Measurements from ENCODE around the gene ATP6V1B1. TPM values are rescaled to one million over a fixed set of nuclear protein-coding genes. Genes with fewer than 3 reads are reported as not detected.

Gene ATP6V1B1
- total and polyA plus RNA-seq, 2 experiments from 2014 or later, result not detected

- H3K9me2 ChIP-seq (ENCODE audit: insufficient read depth), result no peaks in the 10 kb centered on the region
- H3K36me3 Mint-ChIP-seq (ENCODE audit: low read depth), result peaks cover 22% of the 10 kb centered on the region
- no peak overlapping the region for H2AFZ ChIP-seq
- H3K4me3 ChIP-seq, result peak overlapping the region; percentile 39; the same call in 1 of the 2 replicates
- peak overlapping the region; percentile 70; the same call in 1 of the 2 replicates for H3K4me2 ChIP-seq
- H3K27ac ChIP-seq (ENCODE audit: low read depth), result no peak overlapping the region
- DNase-seq (ENCODE audit: low spot score), result peak; percentile 82
- no peak overlapping the region for H3K27ac Mint-ChIP-seq
- no peaks in the 10 kb centered on the region; the same call in 2 of the 3 replicates for H3K9me3 Mint-ChIP-seq
- H3K27me3 Mint-ChIP-seq (ENCODE audit: insufficient read depth, low read depth, poor library complexity), result peaks cover 14% of the 10 kb centered on the region
- no peaks in the 10 kb centered on the region for H3K36me3 ChIP-seq (ENCODE audit: insufficient read depth)
- peaks cover 13% of the 10 kb centered on the region for H4K20me1 ChIP-seq (replicated peaks; ENCODE audit: insufficient read depth)
- no peaks in the 10 kb centered on the region for H3F3A ChIP-seq (replicated peaks; ENCODE audit: low read depth)
- peak; percentile 99 for ATAC-seq
- no peaks in the 10 kb centered on the region for H3K4me1 ChIP-seq (ENCODE audit: insufficient read depth)
- no peaks in the 10 kb centered on the region for H3K79me2 ChIP-seq (replicated peaks; ENCODE audit: insufficient read depth)
- H3K4me1 Mint-ChIP-seq, result peaks cover 5% of the 10 kb centered on the region
- TF ChIP-seq EZH2phosphoT487 (IDR thresholded peaks at IDR 0.05; ENCODE audit: unreplicated experiment) (no peak), JUNB (IDR thresholded peaks at IDR 0.05; ENCODE audit: unreplicated experiment) (no peak), REST (IDR thresholded peaks at IDR 0.05; ENCODE audit: unreplicated experiment) (no peak), ZNF462 (CRISPR knock-in tag; IDR thresholded peaks at IDR 0.05) (no peak), POLR2AphosphoS5 (IDR thresholded peaks at IDR 0.05; ENCODE audit: low read depth) (no peak), ZNF114 (CRISPR knock-in tag; IDR thresholded peaks at IDR 0.05) (no peak), ETS1 (IDR thresholded peaks at IDR 0.05) (no peak), NANOG (IDR thresholded peaks at IDR 0.05; ENCODE audit: borderline replicate concordance) (no peak), CTCF (conservative IDR thresholded peaks at IDR 0.05; ENCODE audit: low read depth in 2 of 2) (peak; percentile 81 to 94), ZNF331 (CRISPR knock-in tag; IDR thresholded peaks at IDR 0.05; ENCODE audit: low read depth) (no peak), CREB1 (CRISPR knock-in tag; IDR thresholded peaks at IDR 0.05; ENCODE audit: low read depth) (peak; percentile 45; the same call in 1 of the 2 replicates), STAT1 (IDR thresholded peaks at IDR 0.05; ENCODE audit: unreplicated experiment) (no peak)
- peak overlapping the region; percentile 32; the same call in 1 of the 3 replicates for H3K4me3 Mint-ChIP-seq
- peaks cover 6% of the 10 kb centered on the region for H3K27me3 ChIP-seq (ENCODE audit: insufficient read depth)
Observed at GRCh38 chr2:70984576-70985282, 49.0 kb downstream of the ATP6V1B1 start.
